ENCODE results near the gene SORCS2. TPM values are rescaled to one million over a fixed set of nuclear protein-coding genes. Genes with fewer than 3 reads are reported as not detected.

Gene SORCS2
- total and polyA plus RNA-seq, 2 of the 13 experiments (the other 11 are each of a cell fraction or from before 2014, with no cell fraction given) = 0.82 to 1.0 TPM

DNA sequence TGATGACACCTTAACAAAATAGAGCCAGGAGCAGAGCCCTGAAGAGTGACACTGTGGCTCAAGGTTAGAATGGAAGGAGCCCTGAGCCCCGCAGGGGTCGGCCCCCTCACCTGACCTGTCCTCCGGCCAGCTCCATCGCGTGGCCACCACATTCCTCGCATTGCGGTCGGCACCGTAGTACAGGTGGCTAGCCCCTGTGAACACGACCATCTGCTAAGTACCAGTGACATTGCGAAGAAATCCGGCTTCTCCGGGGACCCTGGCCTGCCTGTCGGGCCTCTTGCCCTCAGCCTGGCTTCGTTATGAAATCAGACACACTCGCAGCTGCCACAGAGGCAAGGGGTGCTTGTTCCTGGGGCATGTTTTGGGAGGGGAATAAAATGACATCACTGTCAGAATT is 568.4 kb downstream of the SORCS2 start:
- in situ Hi-C loops (cut with HindIII; ENCODE audit: extremely low pct_ligation_motif_present, low pct_unique_long_range_greater_than_20kb) (no loop called here), intact Hi-C loops (cut with micrococcal nuclease; ENCODE audit: unreplicated experiment) (loop anchor here (1.0 kb wide), 1 partner anchor 42 kb away; no protein-coding TSS in a partner anchor)
- H3K79me2 ChIP-seq (ENCODE audit: insufficient read depth, low read length) = no peaks in the 10 kb centered on the region
- no peak overlapping the region for H2AFZ ChIP-seq (ENCODE audit: low read length)
- POLR2A ChIA-PET = no interaction called here
- H3K27me3 ChIP-seq (ENCODE audit: control insufficient read depth in 1 of 2, insufficient read depth in 2 of 2, low read length in 2 of 2) = no peaks in the 10 kb centered on the region
- 89% methylated on average over 15 of the region's 16 CpGs for WGBS (ENCODE audit: low lambda C conversion rate)
- no peak overlapping the region for H3K9ac ChIP-seq (ENCODE audit: insufficient read depth, low read depth, low read length)
- no TSS peak for BruUV-seq (replicated peaks)
- H3K27ac ChIP-seq (ENCODE audit: extremely low read length, insufficient read depth, low read length) = no peak overlapping the region
- ATAC-seq = no peak
- no peak for DNase-seq (ENCODE audit: low spot score)
- no peaks in the 10 kb centered on the region for H4K20me1 ChIP-seq (ENCODE audit: insufficient read depth, low read length)
- FAIRE-seq = no peak
- no peak overlapping the region for H3K4me2 ChIP-seq (ENCODE audit: low read depth, low read length)
- H3K4me1 ChIP-seq (ENCODE audit: insufficient read depth, low read length) = peaks cover 50% of the 10 kb centered on the region
- CTCF ChIA-PET (ENCODE audit: low intra/inter-chr PET ratio, low total read pairs) = interaction anchor here (1.9 kb wide), 1 partner anchor 42 kb away, joined by 13 read pairs; no protein-coding TSS in a partner anchor
- H3K9me3 ChIP-seq (ENCODE audit: low read length) = no peaks in the 10 kb centered on the region
- no peak overlapping the region for H3K4me3 ChIP-seq (replicated peaks in 1 of 3; ENCODE audit: insufficient read depth in 1 of 3, low read depth in 2 of 3, low read length in 3 of 3)
- TF ChIP-seq MAZ (IDR thresholded peaks at IDR 0.05; ENCODE audit: borderline replicate concordance, low read depth, low read length) = no peak
- no peak for TF ChIP-seq MAZ (CRISPR knock-in tag; IDR thresholded peaks at IDR 0.05; ENCODE audit: low read depth)
- H3K36me3 ChIP-seq (replicated peaks in 1 of 2; ENCODE audit: control insufficient read depth in 1 of 2, insufficient read depth in 2 of 2, low read length in 2 of 2) = peaks cover 2 to 4% of the 10 kb centered on the region in 2 experiments; a peak in 1 of 5 replicates

DNA sequence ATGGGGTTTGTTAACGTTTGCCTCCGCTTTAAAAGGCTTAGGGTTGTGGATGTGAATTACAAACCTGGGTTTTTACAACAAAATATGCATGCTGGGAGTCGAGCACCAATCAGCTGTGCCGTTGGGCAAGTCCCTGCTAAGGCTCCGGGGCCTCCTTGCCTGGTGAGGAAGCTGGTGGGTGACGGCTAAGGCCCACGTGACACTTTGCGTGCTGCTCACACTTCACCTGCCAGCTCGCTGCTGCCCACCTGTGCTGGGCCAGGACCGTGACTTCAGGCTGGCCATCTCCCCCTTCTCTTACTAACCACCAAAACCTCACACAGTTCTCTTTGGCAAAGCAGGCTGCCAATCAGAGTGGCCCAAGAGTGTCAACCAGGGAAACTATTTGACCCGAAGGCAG is 569.0 kb downstream of the SORCS2 start:
- no peaks in the 10 kb centered on the region for H4K20me1 ChIP-seq (ENCODE audit: insufficient read depth, low read length)
- FAIRE-seq (no peak), ATAC-seq (no peak; the same call in 2 of the 3 replicates), DNase-seq (ENCODE audit: low spot score) (no peak)
- no TSS peak for BruUV-seq (replicated peaks)
- no peaks in the 10 kb centered on the region for H3K27me3 ChIP-seq (ENCODE audit: control insufficient read depth in 1 of 2, insufficient read depth in 2 of 2, low read length in 2 of 2)
- H3K36me3 ChIP-seq (replicated peaks in 1 of 2; ENCODE audit: control insufficient read depth in 1 of 2, insufficient read depth in 2 of 2, low read length in 2 of 2) = peaks cover 2 to 4% of the 10 kb centered on the region in 2 experiments; a peak in 1 of 5 replicates
- ChIA-PET POLR2A (interaction anchor here (0.7 kb wide), 1 partner anchor 12 kb away, joined by 3 read pairs; no protein-coding TSS in a partner anchor), CTCF (ENCODE audit: low intra/inter-chr PET ratio, low total read pairs) (interaction anchor here (1.1 to 1.9 kb wide), 3 partner anchors 9 to 226 kb away, joined by 3 to 13 read pairs (median 6); no protein-coding TSS in a partner anchor)
- no peak overlapping the region for H3K4me3 ChIP-seq (replicated peaks in 1 of 3; ENCODE audit: insufficient read depth in 1 of 3, low read depth in 2 of 3, low read length in 3 of 3)
- no peaks in the 10 kb centered on the region for H3K9me3 ChIP-seq (ENCODE audit: low read length)
- in situ Hi-C loops (cut with HindIII; ENCODE audit: extremely low pct_ligation_motif_present, low pct_unique_long_range_greater_than_20kb) (no loop called here), intact Hi-C loops (cut with micrococcal nuclease; ENCODE audit: unreplicated experiment) (loop anchor here (1.0 kb wide), 1 partner anchor 41 kb away; no protein-coding TSS in a partner anchor)
- 87% methylated on average over 11 of the region's 11 CpGs for WGBS (ENCODE audit: low lambda C conversion rate)
- H3K79me2 ChIP-seq (ENCODE audit: insufficient read depth, low read length) = no peaks in the 10 kb centered on the region
- H3K9ac ChIP-seq (ENCODE audit: insufficient read depth, low read depth, low read length) = no peak overlapping the region
- H3K4me2 ChIP-seq (ENCODE audit: low read depth, low read length) = no peak overlapping the region
- H3K27ac ChIP-seq (ENCODE audit: extremely low read length, insufficient read depth, low read length) = no peak overlapping the region
- H2AFZ ChIP-seq (ENCODE audit: low read length) = no peak overlapping the region
- H3K4me1 ChIP-seq (ENCODE audit: insufficient read depth, low read length) = peaks cover 56% of the 10 kb centered on the region
- TF ChIP-seq HOXA9 (CRISPR knock-in tag; IDR thresholded peaks at IDR 0.05; ENCODE audit: borderline replicate concordance) (no peak), MXD4 (CRISPR knock-in tag; IDR thresholded peaks at IDR 0.05) (no peak), RARA (CRISPR knock-in tag; IDR thresholded peaks at IDR 0.05) (no peak), ZSCAN22 (CRISPR knock-in tag; IDR thresholded peaks at IDR 0.05) (no peak), NFIB (CRISPR knock-in tag; IDR thresholded peaks at IDR 0.05; ENCODE audit: borderline replicate concordance) (no peak), KLF6 (CRISPR knock-in tag; IDR thresholded peaks at IDR 0.05) (no peak), ZFYVE20 (CRISPR knock-in tag; IDR thresholded peaks at IDR 0.05; ENCODE audit: borderline replicate concordance, low read depth) (no peak), ZNF34 (CRISPR knock-in tag; IDR thresholded peaks at IDR 0.05; ENCODE audit: borderline replicate concordance) (no peak), NFKBIZ (CRISPR knock-in tag; IDR thresholded peaks at IDR 0.05) (no peak), PAX8 (CRISPR knock-in tag; IDR thresholded peaks at IDR 0.05; ENCODE audit: borderline replicate concordance) (no peak)
- TF ChIP-seq, protein P1, sequence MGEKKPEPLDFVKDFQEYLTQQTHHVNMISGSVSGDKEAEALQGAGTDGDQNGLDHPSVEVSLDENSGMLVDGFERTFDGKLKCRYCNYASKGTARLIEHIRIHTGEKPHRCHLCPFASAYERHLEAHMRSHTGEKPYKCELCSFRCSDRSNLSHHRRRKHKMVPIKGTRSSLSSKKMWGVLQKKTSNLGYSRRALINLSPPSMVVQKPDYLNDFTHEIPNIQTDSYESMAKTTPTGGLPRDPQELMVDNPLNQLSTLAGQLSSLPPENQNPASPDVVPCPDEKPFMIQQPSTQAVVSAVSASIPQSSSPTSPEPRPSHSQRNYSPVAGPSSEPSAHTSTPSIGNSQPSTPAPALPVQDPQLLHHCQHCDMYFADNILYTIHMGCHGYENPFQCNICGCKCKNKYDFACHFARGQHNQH (CRISPR knock-in tag; IDR thresholded peaks at IDR 0.05) = no peak
- TF ChIP-seq, protein P2, sequence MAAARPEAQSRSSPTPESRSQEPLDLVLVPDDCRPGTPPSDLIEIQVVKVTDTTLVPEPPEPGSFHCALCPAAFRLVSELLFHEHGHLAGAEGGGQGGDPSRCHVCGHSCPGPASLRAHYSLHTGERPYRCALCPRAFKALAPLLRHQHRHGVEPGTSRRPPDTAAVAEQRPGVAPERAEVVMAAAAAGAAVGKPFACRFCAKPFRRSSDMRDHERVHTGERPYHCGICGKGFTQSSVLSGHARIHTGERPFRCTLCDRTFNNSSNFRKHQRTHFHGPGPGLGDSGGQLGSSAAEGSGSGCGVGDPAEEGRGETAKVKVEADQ (CRISPR knock-in tag; IDR thresholded peaks at IDR 0.05; ENCODE audit: borderline replicate concordance) = no peak
- TF ChIP-seq, protein P3, sequence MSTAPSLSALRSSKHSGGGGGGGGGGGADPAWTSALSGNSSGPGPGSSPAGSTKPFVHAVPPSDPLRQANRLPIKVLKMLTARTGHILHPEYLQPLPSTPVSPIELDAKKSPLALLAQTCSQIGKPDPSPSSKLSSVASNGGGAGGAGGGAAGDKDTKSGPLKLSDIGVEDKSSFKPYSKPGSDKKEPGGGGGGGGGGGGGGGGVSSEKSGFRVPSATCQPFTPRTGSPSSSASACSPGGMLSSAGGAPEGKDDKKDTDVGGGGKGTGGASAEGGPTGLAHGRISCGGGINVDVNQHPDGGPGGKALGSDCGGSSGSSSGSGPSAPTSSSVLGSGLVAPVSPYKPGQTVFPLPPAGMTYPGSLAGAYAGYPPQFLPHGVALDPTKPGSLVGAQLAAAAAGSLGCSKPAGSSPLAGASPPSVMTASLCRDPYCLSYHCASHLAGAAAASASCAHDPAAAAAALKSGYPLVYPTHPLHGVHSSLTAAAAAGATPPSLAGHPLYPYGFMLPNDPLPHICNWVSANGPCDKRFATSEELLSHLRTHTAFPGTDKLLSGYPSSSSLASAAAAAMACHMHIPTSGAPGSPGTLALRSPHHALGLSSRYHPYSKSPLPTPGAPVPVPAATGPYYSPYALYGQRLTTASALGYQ (CRISPR knock-in tag; IDR thresholded peaks at IDR 0.05) = no peak
